ENCODE results near the gene RABL2A. TPM values are rescaled to one million over a fixed set of nuclear protein-coding genes. Genes with fewer than 3 reads are reported as not detected.
"Not testable (repeated sequence)": the region's sequence is repeated elsewhere in the genome, so short reads cannot be mapped to it uniquely, and the experiment has no call there.

RABL2A gene
- total RNA-seq, 1 experiment from 2014 or later: 3.9 TPM

DNA sequence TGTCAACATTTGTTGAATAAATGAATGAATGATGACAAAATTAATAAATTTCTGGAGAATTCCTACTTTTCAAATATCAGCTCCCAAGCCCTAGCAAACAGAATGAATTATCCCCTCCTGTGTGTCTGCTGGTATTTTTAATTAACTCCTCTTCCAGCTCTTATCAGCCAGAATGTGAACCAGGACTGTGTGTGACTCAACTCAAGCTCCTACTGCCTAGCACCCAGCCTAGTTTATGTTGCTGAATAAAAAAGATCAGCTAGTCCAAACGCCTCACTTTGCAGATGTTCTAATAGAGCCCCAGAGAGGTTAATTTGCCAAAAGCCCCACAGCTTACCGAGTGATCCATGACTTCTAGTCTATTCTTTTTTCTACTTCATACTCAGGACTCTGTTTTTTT, 50.3 kb downstream of the RABL2A start:
- no peak for DNase-seq (ENCODE audit: low read depth)

DNA sequence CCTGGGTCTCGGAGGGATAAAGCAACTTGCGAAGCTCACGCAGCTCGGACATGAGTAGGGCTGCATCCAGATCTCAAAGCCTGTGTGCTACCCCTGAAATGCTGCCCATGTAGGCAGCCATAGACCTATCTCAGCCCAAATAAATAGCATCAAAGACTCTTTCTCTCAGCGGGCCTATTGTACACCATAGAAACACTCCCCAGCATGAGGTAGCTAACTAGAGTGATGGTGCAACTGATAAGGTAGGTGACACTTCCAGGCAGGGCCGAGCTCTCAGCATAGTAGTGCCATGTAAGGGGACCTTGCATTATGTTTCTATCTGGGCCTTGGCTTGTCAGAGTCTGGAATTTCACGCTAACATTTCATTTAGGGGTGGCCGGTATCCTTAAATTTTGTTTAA, 52.4 kb downstream of the RABL2A start:
- DNase-seq (ENCODE audit: low read depth): no peak

- peak; percentile 14 for DNase-seq (ENCODE audit: low read depth)
Measured at GRCh38 chr2:113685471-113685870, 58.4 kb downstream of the RABL2A start.

- peak; percentile 53 for DNase-seq (ENCODE audit: low read depth)
Measured at GRCh38 chr2:113686537-113686936, 59.5 kb downstream of the RABL2A start.

DNA sequence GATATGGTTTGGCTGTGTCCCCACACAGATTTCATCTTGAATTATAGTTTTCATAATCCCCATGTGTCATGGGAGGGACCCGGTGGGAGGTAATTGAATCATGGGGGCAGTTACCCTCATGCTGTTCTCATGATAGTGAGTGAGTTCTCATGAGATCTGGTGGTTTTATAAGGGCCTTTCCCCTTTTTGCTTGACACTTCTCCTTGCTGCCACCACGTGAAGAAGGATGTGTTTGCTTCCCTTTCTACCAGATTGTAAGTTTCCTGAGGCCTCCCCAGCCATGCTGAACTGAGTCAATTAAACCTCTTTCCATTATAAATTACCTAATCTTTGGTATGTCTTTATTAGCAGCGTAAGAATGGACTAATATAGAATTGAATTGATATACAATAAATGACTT, 63.8 kb downstream of the RABL2A start:
- DNase-seq (ENCODE audit: low read depth): not testable (repeated sequence)

Small RNA genes lying within 50 kb of the gene (small RNA-seq; reads per million reads assigned to genes)
- gene MIR1302-3: not detected
- not detected for gene RNU6-744P

Other genes with a start within 250 kb of the RABL2A start
- gene ZNG1B, start 189.6 kb upstream of the RABL2A start, total RNA-seq (2014; rRNA removed; shearing (Covaris generic)): 31.6 TPM in 2 replicates
- gene FOXD4L1, start 128.6 kb upstream of the RABL2A start, total RNA-seq (2014; rRNA removed; shearing (Covaris generic)): 0.05 TPM in 1 of 2 replicates, not detected in the other
- gene SLC35F5, start 129.4 kb downstream of the RABL2A start, total RNA-seq (2014; rRNA removed; shearing (Covaris generic)): 45.6 and 54.3 TPM in 2 replicates